Pancreas (tissue), 10 donors: Measurements from ENCODE around the gene PMPCA. TPM values are rescaled to one million over a fixed set of nuclear protein-coding genes. Genes with fewer than 3 reads are reported as not detected.

Experiments
- ATAC-seq, 4 donors: fragments of 200-7000 bp; cut with Tn5 transposase; one replicate each; pipeline versions ENCODE4 v1.8.0 to v1.9.1; 2020; ENCODE audit warnings: mild to moderate bottlenecking in 4 of 4, moderate library complexity in 4 of 4
- DNase-seq, 6 donors: peaks; one replicate each; pipeline ENCODE4 v3.0.0-alpha.2; 2020
- FAIRE-seq: peaks from 2 replicates; lab custom pipeline; 2012; peaks lifted over from hg19 to GRCh38; lab: Jason Lieb, UNC
- H3K27ac ChIP-seq, 4 donors: fragments of 200-600 bp; sonication (generic); 1 replicate in 3 of 4; 2 replicates in 1 of 4; pipeline versions ENCODE4 v1.5.0 to v1.8.0; 2020
- H3K27me3 ChIP-seq, 4 donors: fragments of 200-600 bp; one replicate each; pipeline ENCODE4 v1.8.0; 2021
- H3K36me3 ChIP-seq, 3 donors: fragments of 200-600 bp; sonication (generic) in 1 of 3; one replicate each; pipeline versions ENCODE4 v1.5.0 to v1.8.0; 2020 to 2021
- H3K4me1 ChIP-seq, 3 donors: fragments of 200-600 bp; one replicate each; pipeline ENCODE4 v1.8.0; 2021
- H3K4me3 ChIP-seq, 4 donors: fragments of 200-600 bp; sonication (generic) in 2 of 4; one replicate each; pipeline versions ENCODE4 v1.5.0 to v1.8.0; 2020 to 2021
- H3K9me3 ChIP-seq, 4 donors: fragments of 200-600 bp; one replicate each; pipeline ENCODE4 v1.8.0; 2021
- CTCF ChIP-seq, 4 donors: fragments of 200-600 bp; sonication (generic) in 3 of 4; IDR thresholded peaks; one replicate each; pipeline versions ENCODE4 v1.5.0 to v1.8.0; 2021; ENCODE audit warnings: antibody characterized with exemption in 4 of 4
- WGBS, 2 donors: extraction: QIAGEN DNeasy Blood & Tissue Kit; methylation state at CpG; one replicate each; pipeline ENCODE4 v1.1.7; 2013; 5-methylcytosine and 5-hydroxymethylcytosine counted together
- intact Hi-C, 3 donors: fragments of 100-400 bp; cut with DNase I; formaldehyde crosslinking; loops; one replicate each; pipeline versions ENCODE4 v1.11.1 to v1.14.2; 2022
- polyA plus RNA-seq, 2 donors: library from polyadenylated mRNA; stranded (reverse); fragments of 200-250 nt; gene quantifications; one replicate each; pipeline ENCODE4 v1.2.3, GENCODE V29; 2013
- total RNA-seq, 6 donors: library from RNA; stranded (reverse); fragmentation: NEBNext Ultra II Directional in 4 of 6; extraction: Animal tissue kit (Norgen Biotek cat#: 25700) in 4 of 6; gene quantifications; one replicate each; pipeline versions ENCODE4 v1.2.1 to v1.2.4, GENCODE V29; 2021 to 2023
- donor health status: healthy with polysubstance abuse.
- donor health status: DM: no; HTN: no; CAD: no; lungs with moderate emphysema.
- donor health status: DM: no; HTN: no; CAD: no.
- donor health status: control.
- donor health status: control.
- donor health status: Bipolar disorder and iron deficiency.
- donor health status: DM: yes; HTN: yes; CAD: no.
- donor health status: DM: no; HTN: no; CAD: no.
- donor health status: DM: no; HTN: no; CAD: no.
- donor health status: DM: yes; HTN: yes; CAD: no.

The PMPCA gene
- total and polyA plus RNA-seq, 8 donors, result 16.3 to 51.4 (median 19.5) TPM

DNA sequence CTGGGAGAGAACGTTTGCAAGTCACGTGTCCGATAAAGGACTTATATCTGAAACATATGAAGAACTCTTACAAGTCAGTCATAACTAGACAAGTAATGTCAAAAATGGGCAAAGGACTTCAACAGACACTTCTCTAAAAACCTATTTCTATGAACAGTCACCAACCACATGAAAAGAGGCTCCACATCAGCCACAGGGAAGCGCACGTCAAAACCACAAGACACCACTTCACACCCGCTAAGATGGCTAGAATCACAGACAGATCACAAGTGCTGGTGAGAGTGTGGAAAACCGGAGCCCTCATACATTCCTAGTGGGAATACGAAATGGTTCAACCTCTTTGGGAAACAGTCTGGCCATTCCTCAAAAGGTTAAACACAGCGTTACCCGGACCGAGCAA lies 25.4 kb upstream of the PMPCA start:
- no peak for FAIRE-seq
- Histone ChIP-seq H3K9me3 (no peaks in the 10 kb centered on the region), H3K27me3 (no peaks in the 10 kb centered on the region), H3K4me1 (no peaks in the 10 kb centered on the region), H3K27ac (no peak overlapping the region), H3K4me3 (no peak overlapping the region), H3K36me3 (peaks cover 0 to 60% (median 4%) of the 10 kb centered on the region in 3 donors)
- no peak for DNase-seq
- intact Hi-C loops, result no loop called here
- no peak for ATAC-seq
- TF ChIP-seq CTCF (IDR thresholded peaks at IDR 0.05), result no peak
- WGBS, 2 donors, result 92 to 95% methylated on average over 11 of the region's 11 CpGs

DNA sequence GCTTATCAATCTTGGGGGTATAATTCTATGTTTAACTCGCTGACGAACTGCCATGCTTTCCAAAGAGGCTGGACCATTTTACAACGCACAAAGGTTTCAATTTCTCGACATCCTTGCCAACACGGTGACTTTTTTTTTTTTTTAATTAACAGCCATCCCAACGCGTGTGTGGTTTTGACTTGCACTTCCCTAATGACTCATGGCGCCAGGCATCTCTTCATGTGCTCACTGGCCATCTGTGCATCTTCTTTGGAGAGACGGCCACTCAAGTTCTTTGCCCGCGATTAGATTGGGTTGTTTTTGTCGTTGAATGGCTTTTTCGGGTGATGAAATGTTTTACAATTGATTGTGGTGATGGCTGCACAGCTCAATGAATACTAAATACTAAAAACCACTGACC lies 24.4 kb upstream of the PMPCA start:
- Histone ChIP-seq H3K36me3 (peaks cover 0 to 52% (median 4%) of the 10 kb centered on the region in 3 donors), H3K27ac (no peak overlapping the region), H3K4me3 (no peak overlapping the region), H3K27me3 (no peaks in the 10 kb centered on the region), H3K9me3 (no peaks in the 10 kb centered on the region), H3K4me1 (no peaks in the 10 kb centered on the region)
- no peak for DNase-seq
- 89 to 90% methylated on average over 13 of the region's 13 CpGs for WGBS, 2 donors
- FAIRE-seq, result no peak
- intact Hi-C loops, result no loop called here
- no peak for ATAC-seq
- no peak for TF ChIP-seq CTCF (IDR thresholded peaks at IDR 0.05)

DNA sequence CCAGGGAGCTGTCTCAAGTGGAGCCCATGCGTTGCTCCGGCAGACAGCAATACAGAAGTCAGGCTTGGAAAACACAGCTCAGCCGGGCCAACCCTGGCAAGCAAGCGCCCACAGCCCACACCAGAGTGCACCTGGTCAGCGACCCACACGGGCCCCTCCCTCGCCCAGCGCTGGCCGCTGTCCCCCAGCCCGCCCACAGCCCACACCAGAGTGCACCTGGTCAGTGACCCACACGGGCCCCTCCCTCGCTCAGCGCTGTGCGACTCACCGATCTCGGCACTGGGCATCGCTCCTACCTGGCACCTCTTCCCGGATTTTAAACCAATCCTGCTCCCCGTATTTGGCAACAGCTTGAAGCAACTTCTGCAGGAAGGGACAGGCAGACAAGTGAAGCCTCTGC lies 23.2 kb upstream of the PMPCA start:
- Histone ChIP-seq H3K4me3 (no peak overlapping the region), H3K27ac (no peak overlapping the region), H3K4me1 (no peaks in the 10 kb centered on the region), H3K36me3 (peaks cover 0 to 49% (median 9%) of the 10 kb centered on the region in 3 donors), H3K27me3 (no peaks in the 10 kb centered on the region), H3K9me3 (no peaks in the 10 kb centered on the region)
- no peak for TF ChIP-seq CTCF (IDR thresholded peaks at IDR 0.05)
- DNase-seq (no peak), FAIRE-seq (no peak), ATAC-seq (no peak)
- 96 to 97% methylated on average over 19 of the region's 19 CpGs for WGBS, 2 donors
- intact Hi-C loops, result no loop called here

DNA sequence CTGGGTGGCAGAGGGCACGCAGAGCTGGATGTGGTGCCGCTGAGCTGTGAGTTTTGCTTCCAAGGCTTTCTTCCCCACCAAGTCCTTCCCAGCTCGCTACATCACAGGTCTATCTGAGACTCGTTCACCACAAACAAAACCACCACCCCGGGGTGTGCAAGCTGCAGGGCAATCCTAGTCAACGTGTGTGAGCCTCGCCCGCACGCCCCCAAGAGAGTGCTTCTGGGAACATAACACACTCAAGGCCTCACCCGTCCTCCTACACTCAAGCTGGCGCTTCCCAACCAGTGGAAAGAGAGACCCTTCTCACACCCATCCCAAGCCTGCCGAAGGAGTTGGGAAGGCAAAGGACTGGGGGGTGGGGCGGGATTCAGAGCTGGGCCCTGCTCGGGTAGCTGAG lies 21.1 kb upstream of the PMPCA start:
- no peak overlapping the region for H3K4me3 ChIP-seq
- H3K9me3 ChIP-seq, result no peaks in the 10 kb centered on the region
- intact Hi-C loops, result no loop called here
- no peaks in the 10 kb centered on the region for H3K4me1 ChIP-seq
- 86 to 92% methylated on average over 14 of the region's 14 CpGs for WGBS, 2 donors
- H3K27me3 ChIP-seq, result no peaks in the 10 kb centered on the region
- TF ChIP-seq CTCF (IDR thresholded peaks at IDR 0.05), result no peak
- ATAC-seq, result no peak
- H3K36me3 ChIP-seq, result peaks cover 0 to 53% (median 9%) of the 10 kb centered on the region in 3 donors
- no peak overlapping the region for H3K27ac ChIP-seq
- FAIRE-seq, result no peak
- DNase-seq, result no peak

GRCh38 chr9:136391737-136392537 lies 18.5 kb upstream of the PMPCA start:
- H3K27ac ChIP-seq, result no peak overlapping the region
- DNase-seq, result peak in 2 of 6 donors; percentile 35 to 50
- no peaks in the 10 kb centered on the region for H3K9me3 ChIP-seq
- no peak for ATAC-seq
- TF ChIP-seq CTCF (IDR thresholded peaks at IDR 0.05), result no peak
- FAIRE-seq, result no peak
- H3K4me1 ChIP-seq, result no peaks in the 10 kb centered on the region
- H3K4me3 ChIP-seq, result no peak overlapping the region
- peaks cover 0 to 65% (median 31%) of the 10 kb centered on the region in 3 donors for H3K36me3 ChIP-seq
- intact Hi-C loops, result no loop called here
- no peaks in the 10 kb centered on the region for H3K27me3 ChIP-seq
- 90 to 91% methylated on average over 28 of the region's 28 CpGs for WGBS, 2 donors
